HTERT RPE-1 (cell line): ENCODE results near the gene SH3D19.
"Not testable (repeated sequence)": the region's sequence is repeated elsewhere in the genome, so short reads cannot be mapped to it uniquely, and the experiment has no call there.

Source experiments
- in situ Hi-C: fragments of 300-500 bp; cut with MboI; formaldehyde crosslinking; loops from 4 replicates; pipeline ENCODE4 v1.14.3; 2020; ENCODE audit warnings: low sequenced_read_pairs

Gene SH3D19

GRCh38 chr4:151158979-151159378, 166.4 kb downstream of the SH3D19 start:
- in situ Hi-C loops, result no loop called here

- in situ Hi-C loops, result no loop called here
Measured at GRCh38 chr4:151157543-151157942, 167.9 kb downstream of the SH3D19 start.

DNA sequence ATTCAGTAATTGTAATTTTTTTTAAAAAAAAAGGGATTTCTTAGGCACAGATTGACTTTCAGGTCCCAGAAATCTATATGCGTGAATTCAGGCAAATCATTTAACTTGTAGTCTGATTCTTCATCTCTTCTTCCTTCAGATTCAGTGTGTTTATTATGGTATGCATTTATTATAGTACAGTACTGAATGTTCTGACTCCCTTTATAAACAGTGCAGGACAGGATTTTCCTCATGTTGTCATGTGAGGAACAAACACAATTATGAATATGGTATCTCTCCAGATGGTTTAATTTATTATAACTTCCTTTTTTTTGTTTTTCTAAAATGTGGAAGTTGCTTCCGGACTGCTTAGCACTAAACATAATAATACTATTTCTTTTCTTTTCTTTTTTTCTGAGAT, 171.8 kb downstream of the SH3D19 start:
- in situ Hi-C loops, result no loop called here

GRCh38 chr4:151152028-151152427, 173.4 kb downstream of the SH3D19 start:
- in situ Hi-C loops, result no loop called here

DNA sequence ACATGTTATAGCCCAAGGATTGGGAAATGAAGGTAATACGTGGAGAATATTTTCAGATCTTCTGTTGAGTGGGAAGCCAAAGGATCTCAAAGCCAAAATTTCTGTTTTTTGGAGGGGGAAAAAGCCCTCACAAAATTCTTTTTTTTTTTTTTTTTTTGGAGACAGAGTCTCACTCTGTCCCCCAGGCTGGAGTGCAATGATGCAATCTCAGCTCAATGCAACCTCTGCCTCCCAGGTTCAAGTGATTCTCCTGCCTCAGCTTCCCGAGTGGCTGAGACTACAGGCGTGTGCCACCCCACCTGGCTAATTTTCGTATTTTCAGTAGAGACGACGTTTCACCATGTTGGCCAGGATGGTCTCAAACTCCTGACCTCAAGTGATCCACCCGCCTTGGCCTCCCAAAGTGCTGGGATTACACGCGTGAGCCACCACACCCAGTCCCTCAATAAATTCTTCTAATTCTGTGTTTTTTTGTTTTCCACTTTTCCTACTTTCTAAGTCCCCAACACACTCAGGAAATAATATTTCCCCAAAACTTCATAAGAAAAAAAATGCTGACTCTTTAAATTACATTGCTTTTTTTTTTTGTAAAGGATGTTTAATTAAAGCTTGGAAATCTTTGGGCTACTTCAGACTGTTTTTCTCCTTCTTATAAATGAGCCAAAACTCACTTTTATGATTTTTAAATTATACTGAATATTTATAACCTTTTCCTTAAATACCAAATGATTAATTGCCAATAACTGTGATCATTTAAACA, 174.4 kb downstream of the SH3D19 start:
- in situ Hi-C loops, result no loop called here

DNA sequence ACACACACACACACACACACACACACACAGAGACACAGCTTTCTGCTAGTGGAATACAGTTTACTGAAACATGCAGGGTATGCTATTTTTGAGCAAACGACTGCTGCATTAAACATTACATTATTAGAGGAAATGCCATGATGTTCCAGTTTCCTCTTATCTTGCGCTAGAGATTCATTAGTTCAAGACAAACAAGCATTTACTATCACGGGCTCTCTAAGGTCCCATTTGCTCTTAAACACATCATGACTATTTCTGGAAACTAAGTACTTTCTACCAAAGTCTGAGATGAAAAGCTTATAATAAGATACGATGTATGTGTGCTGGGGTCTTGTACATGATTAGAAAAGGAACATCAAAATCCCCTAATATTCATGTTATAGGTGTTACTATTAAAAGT, 177.1 kb downstream of the SH3D19 start:
- in situ Hi-C loops, result no loop called here

DNA sequence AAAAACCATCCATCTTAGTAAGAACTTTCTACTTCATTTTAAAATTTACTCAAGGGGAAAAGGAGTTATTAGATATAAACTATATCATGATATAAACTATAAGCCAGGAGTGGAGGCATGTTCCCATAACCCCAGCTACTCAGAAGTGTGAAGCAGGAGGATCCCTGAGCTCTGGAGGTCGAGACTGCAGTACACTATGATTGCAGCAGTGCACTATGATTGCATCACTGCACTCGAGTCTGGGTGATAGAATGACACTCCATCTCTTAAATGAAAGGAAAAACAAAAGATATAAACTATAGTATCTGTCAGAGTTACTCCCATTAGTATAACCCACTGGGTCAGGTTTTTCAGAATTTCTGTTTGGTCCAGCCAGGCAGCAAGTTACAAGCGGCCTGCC, 178.4 kb downstream of the SH3D19 start:
- in situ Hi-C loops, result no loop called here

- in situ Hi-C loops, result no loop called here
Measured at GRCh38 chr4:151144329-151145072, 180.9 kb downstream of the SH3D19 start.

DNA sequence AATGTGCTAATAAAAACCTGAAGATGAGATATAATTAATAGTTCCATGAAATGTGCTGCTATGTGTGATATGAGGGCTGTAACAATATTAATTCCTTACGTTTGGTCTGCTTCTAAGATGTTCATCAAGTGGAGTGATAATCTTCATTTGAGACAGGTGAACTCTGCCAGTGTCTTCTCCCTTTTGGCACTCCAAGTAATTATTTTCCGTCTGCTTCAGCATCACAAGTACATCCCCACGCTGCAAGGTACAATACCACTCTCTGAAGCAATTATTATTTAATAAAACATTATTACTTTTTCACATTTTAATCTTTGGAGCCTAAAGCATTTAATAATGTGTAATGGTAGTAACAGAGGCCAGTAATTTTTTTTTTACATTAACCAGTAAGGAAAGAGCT, 181.6 kb downstream of the SH3D19 start:
- in situ Hi-C loops, result no loop called here

GRCh38 chr4:151143162-151143561, 182.2 kb downstream of the SH3D19 start:
- in situ Hi-C loops, result no loop called here

GRCh38 chr4:151142758-151143157, 182.6 kb downstream of the SH3D19 start:
- in situ Hi-C loops, result no loop called here

GRCh38 chr4:151139814-151140213, 185.6 kb downstream of the SH3D19 start:
- in situ Hi-C loops, result no loop called here

DNA sequence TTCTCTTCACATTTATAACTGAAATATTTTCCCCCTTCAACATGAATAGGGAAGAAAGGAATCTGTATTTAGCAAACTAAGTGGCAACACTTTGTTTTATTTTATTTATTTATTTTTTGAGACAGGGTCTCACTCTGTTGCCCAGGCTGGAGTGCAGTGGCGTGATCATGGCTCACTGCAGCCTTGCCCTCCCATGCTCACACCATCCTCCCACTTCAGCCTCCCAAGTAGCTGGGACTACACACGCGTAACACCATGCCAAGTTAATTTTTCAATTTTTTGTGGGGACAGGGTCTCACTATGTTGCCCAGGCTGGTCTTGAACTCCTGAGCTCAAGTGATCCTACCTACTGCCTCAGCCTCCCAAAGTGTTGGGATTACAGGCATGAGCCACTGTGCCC, 189.4 kb downstream of the SH3D19 start:
- in situ Hi-C loops, result not testable (repeated sequence)

- in situ Hi-C loops, result no loop called here
Measured at GRCh38 chr4:151133311-151133710, 192.1 kb downstream of the SH3D19 start.

DNA sequence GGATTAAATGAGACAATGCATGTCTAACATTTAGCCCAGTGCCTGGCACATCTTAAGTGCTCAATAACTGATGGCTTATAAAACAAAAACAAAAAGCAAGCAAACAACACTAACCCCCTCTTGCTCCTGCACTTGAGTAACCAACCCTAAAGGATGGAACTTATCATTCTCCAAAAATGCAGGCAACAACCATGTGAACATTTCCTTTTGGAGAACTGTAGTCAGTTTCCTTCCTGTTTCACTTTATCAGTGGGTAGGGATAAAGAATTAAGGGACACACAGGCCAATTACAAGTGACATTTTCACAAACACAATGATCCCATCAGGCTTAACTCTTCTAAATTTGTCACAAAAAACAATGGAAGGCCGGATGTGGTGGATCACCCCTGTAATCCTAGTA, 195.6 kb downstream of the SH3D19 start:
- in situ Hi-C loops, result no loop called here

GRCh38 chr4:151117371-151117962, 207.9 kb downstream of the SH3D19 start:
- in situ Hi-C loops, result no loop called here

- in situ Hi-C loops, result no loop called here
Measured at GRCh38 chr4:151114986-151115385, 210.4 kb downstream of the SH3D19 start.

- in situ Hi-C loops, result no loop called here
Measured at GRCh38 chr4:151114338-151114737, 211.1 kb downstream of the SH3D19 start.

DNA sequence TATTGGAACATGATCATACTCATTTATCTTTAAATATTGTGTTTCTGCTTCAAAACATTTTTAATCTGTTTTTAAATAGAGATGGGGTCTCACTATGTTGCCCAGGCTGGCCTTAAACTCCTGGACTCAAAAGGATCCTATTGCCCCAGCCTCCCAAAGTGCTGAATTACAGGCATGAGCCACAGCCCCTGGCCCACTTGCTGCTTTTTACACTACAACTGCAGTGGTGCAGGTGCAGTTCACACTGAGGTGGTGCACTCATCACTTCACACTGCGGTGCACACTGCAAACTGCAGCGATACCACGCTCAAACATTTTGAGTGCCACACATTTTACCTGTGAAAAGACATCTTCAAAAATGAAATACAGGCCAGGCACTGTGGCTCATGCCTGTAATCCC, 215.2 kb downstream of the SH3D19 start:
- in situ Hi-C loops, result no loop called here

DNA sequence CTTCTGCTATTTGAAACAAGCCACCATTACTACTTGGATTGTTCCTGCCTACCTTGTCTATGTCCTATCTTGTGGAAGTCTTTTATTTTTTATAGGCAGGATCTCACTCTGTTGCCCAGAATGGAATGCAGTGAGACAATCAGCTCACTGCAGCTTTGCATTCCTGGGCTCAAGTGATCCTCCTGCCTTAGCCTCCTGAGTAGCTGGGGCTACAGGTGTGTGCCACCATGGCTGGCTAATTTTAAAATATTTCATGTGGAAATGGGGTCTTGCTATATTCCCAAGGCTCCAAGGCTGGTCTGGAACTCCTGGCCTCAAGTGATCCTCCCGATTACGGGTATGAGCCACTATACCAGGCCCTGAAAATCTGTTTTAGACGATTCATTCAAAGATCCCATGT, 218.3 kb downstream of the SH3D19 start:
- in situ Hi-C loops, result no loop called here

- in situ Hi-C loops, result no loop called here
Measured at GRCh38 chr4:151105454-151106032, 219.9 kb downstream of the SH3D19 start.

GRCh38 chr4:151104621-151105020, 220.8 kb downstream of the SH3D19 start:
- in situ Hi-C loops, result no loop called here
